Stimulated activated CD8-positive, alpha-beta memory T cell treated with anti-CD3 and anti-CD28 coated beads, Interleukin-12 subunit alpha, Interleukin-12 subunit beta, amount 100 ng/mL, for 24 hours (primary cell): ENCODE results near the gene METTL26.

ENCODE experiments used
- DNase-seq: peaks from one replicate; pipeline ENCODE4 v3.0.0-alpha.2; 2020; ENCODE audit errors: extremely low read depth

The METTL26 gene

GRCh38 chr16:636206-637080 is at the start of gene METTL26:
TSS of gene METTL26 (minus strand) at chr16:636305. CDS start at chr16:636290, 15 bp downstream.
- peak; percentile 80 for DNase-seq

GRCh38 chr16:684961-685696 is 49.0 kb upstream of the METTL26 start:
- DNase-seq: no peak

DNA sequence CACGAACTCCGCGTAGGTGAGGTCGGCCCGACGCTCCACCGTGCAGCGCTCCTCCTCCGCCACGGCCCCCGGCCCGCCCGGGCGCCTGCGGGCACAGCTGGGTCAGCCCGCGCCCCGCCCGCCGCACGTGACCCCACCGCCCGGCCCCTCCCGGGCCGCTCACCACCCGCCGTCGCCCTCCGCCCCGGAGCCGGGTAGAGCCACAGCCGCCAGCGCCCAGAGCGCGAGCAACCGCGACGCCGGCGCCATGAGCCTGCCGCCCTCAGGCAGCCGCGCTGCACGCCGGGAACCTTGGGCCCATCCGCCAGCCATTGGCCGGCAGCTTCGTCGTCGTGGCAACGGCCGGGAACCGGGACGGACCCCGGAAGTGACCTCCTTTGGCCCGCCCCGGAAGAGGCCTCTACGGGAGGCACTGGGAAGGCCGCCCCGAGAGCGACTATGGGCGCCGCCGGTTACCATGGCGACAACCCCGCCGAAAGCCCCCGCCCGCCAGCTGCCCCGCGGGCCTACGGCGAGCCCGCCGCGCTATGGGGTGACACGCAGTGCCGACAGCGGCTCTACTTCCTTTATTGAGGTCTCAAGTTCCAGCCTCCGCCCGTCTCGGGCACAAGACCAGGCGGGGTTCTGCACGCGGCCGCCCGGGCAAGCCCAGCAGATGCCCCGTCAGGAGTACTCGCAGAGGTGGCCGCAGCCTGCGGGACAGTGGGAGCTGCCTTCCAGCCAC is 48.1 kb upstream of the METTL26 start, which contains the start of gene JMJD8:
TSS of gene JMJD8 (minus strand) at position 264 of the 724 bp plus-strand sequence. CDS start at position 249, 15 bp downstream.
- DNase-seq: peak; percentile 97

DNA sequence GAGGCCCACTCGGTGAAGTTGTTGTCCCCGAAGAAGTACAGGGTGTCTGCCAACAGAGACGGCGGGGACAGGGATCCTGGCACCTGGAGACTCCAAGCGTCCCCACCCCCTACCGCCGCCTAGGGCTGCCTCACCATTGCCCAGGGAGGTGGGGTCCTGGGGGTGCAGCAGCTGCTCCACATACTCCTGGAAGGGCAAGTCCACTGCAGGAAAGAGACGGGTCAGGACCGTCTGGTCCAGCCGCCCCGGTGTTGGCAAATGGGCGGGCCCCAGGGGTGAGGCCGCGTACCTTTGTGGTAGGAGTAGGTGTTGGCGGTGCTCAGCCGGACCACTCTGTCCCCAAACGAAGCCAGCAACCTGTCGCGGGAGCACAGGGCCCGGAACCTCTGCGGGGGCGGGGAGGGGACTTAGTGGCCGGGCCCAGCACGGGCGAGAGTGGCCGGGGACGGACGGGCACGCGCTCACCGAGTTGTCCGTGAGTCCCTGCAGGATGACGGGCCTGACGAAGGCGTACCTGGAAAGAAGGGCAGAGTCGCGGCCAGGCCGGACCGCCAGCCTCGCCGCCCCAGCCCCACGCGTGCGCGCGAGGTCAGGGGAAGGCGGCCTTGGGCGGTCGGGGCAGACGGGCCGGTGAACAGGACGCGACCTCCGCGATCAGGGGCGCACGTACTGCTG is 47.4 kb upstream of the METTL26 start:
- no peak for DNase-seq

- DNase-seq: no peak
Measured at GRCh38 chr16:682493-683395, 46.6 kb upstream of the METTL26 start.

GRCh38 chr16:681746-682427 is 45.8 kb upstream of the METTL26 start:
- DNase-seq: no peak

GRCh38 chr16:680967-681745 is 45.1 kb upstream of the METTL26 start:
- no peak for DNase-seq

DNA sequence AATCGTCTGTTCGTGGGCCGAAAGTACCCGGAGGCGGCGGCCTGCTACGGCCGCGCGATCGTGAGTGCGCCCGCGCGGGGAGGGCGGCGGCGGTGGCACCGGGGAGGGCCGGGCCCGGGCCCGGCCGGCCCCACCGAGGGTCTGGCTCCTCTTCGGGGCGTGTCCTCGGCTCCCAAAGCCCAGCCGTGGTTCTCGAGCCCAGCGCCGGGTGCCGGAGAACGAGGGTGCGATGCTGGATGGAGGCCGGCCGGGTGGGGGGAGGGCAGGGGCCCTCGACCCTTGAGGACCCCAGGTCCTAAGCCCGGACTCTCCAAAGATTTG is 44.5 kb upstream of the METTL26 start:
- DNase-seq: no peak

GRCh38 chr16:679814-680624 is 43.9 kb upstream of the METTL26 start, which contains the start of gene STUB1:
TSS of gene STUB1 (plus strand) at chr16:680410. CDS start at chr16:680526, 116 bp downstream.
- peak; percentile 83 for DNase-seq

GRCh38 chr16:678858-679813 is 43.0 kb upstream of the METTL26 start:
- no peak for DNase-seq

GRCh38 chr16:678209-678857 is 42.2 kb upstream of the METTL26 start:
- no peak for DNase-seq

DNA sequence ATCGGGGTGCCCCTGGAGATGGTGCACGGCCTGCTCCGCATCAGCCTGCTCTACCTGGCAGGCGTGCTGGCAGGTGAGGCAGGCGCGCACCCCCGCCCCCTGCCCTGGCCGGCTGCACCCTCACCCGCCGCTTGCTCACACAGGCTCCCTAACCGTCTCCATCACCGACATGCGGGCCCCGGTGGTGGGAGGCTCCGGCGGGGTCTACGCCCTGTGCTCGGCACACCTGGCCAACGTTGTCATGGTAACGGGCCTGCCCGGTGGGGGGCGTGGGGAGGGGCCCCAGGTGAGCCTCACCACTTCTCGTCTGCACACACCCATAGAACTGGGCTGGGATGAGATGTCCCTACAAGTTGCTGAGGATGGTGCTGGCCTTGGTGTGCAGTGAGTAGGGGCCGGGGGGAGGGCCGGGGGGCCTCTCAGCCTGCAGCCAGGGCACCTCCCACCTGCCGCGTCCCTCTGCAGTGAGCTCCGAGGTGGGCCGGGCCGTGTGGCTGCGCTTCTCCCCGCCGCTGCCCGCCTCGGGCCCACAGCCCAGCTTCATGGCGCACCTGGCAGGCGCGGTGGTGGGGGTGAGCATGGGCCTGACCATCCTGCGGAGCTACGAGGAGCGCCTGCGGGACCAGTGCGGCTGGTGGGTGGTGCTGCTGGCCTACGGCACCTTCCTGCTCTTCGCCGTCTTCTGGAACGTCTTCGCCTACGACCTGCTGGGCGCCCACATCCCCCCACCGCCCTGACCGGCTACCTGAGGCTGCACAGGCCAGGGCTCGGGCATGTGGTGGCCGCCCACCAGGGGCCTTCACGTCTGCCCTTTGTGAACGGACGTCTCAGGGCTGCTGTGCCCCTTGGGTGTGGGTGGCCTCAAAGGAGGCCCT is 41.4 kb upstream of the METTL26 start:
- no peak for DNase-seq

DNA sequence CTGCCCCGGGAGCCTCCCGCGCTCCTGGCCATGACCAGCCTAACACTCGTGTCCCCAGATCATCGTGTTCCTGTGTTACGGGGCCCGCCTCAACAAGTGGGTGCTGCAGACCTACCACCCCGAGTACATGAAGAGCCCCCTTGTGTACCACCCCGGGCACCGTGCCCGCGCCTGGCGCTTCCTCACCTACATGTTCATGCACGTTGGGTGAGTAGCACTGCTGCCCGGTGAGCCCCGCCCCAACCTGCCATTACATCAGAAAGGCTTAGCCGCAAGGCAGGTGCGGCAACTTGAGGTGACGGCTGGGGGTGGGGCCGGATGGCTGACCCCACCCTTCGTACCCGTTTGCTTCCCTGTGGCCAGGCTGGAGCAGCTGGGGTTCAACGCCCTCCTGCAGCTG is 40.8 kb upstream of the METTL26 start:
- no peak for DNase-seq

GRCh38 chr16:676565-676902 is 40.4 kb upstream of the METTL26 start:
- no peak for DNase-seq

- DNase-seq: no peak
Measured at GRCh38 chr16:675884-676564, 39.9 kb upstream of the METTL26 start.
